ENCODE results near the gene INO80C.

The INO80C gene

GRCh38 chr18:35513181-35513936 lies 15.6 kb upstream of the INO80C start:
- DNase-seq (ENCODE audit: low spot score) = no peak

GRCh38 chr18:35512761-35513160 lies 15.0 kb upstream of the INO80C start:
- no peak for DNase-seq (ENCODE audit: low spot score)

- no peak for DNase-seq (ENCODE audit: low spot score)
Measured at GRCh38 chr18:35511833-35512232, 14.1 kb upstream of the INO80C start.

- no peak for DNase-seq (ENCODE audit: low spot score)
Measured at GRCh38 chr18:35511428-35511827, 13.7 kb upstream of the INO80C start.

GRCh38 chr18:35510076-35510651 lies 12.4 kb upstream of the INO80C start:
- DNase-seq (ENCODE audit: low spot score) = no peak

GRCh38 chr18:35508746-35509338 lies 11.1 kb upstream of the INO80C start:
- DNase-seq (ENCODE audit: low spot score) = no peak

GRCh38 chr18:35508030-35508429 lies 10.3 kb upstream of the INO80C start:
- DNase-seq (ENCODE audit: low spot score) = no peak

GRCh38 chr18:35507623-35508022 lies 9.9 kb upstream of the INO80C start:
- DNase-seq (ENCODE audit: low spot score) = no peak

- no peak for DNase-seq (ENCODE audit: low spot score)
Measured at GRCh38 chr18:35507192-35507591, 9.4 kb upstream of the INO80C start.

GRCh38 chr18:35506024-35506712 lies 8.4 kb upstream of the INO80C start:
- DNase-seq (ENCODE audit: low spot score) = no peak

- DNase-seq (ENCODE audit: low spot score) = no peak
Measured at GRCh38 chr18:35504996-35505395, 7.2 kb upstream of the INO80C start.

GRCh38 chr18:35502052-35502451 lies 4.3 kb upstream of the INO80C start:
- no peak for DNase-seq (ENCODE audit: low spot score)

- DNase-seq (ENCODE audit: low spot score) = no peak
Measured at GRCh38 chr18:35501369-35501768, 3.6 kb upstream of the INO80C start.

- no peak for DNase-seq (ENCODE audit: low spot score)
Measured at GRCh38 chr18:35500113-35500512, 2.4 kb upstream of the INO80C start.

- DNase-seq (ENCODE audit: low spot score) = no peak
Measured at GRCh38 chr18:35497027-35497369, 762 bp downstream of the INO80C start.

GRCh38 chr18:35495536-35496314 lies 2.0 kb downstream of the INO80C start:
- no peak for DNase-seq (ENCODE audit: low spot score)

GRCh38 chr18:35494251-35495220 lies 3.2 kb downstream of the INO80C start:
- peak; percentile 86 for DNase-seq (ENCODE audit: low spot score)

GRCh38 chr18:35491700-35492077 lies 6.1 kb downstream of the INO80C start:
- DNase-seq (ENCODE audit: low spot score) = peak; percentile 44

- no peak for DNase-seq (ENCODE audit: low spot score)
Measured at GRCh38 chr18:35490894-35491699, 6.7 kb downstream of the INO80C start.

- DNase-seq (ENCODE audit: low spot score) = no peak
Measured at GRCh38 chr18:35489913-35490490, 7.8 kb downstream of the INO80C start.

All from cerebellar cortex (tissue), 1 donor.